Hepatocyte (in vitro differentiated cells): Measurements from ENCODE around the gene ACE. TPM values are rescaled to one million over a fixed set of nuclear protein-coding genes. Genes with fewer than 3 reads are reported as not detected.

Experiments used
- DNase-seq: peaks from one replicate; pipeline ENCODE4 v3.0.0-alpha.2; 2016; ENCODE audit warnings: low spot score
- H2AFZ ChIP-seq: fragments of 200-600 bp; sonication (generic); 2 replicates; pipeline ENCODE4 v1.6.0; 2016; ENCODE audit warnings: antibody characterized with exemption, mild to moderate bottlenecking
- H3K27ac ChIP-seq: fragments of 200-600 bp; sonication (generic); 2 replicates; pipeline ENCODE4 v1.5.1; 2016; ENCODE audit warnings: mild to moderate bottlenecking
- H3K27me3 ChIP-seq: fragments of 200-600 bp; sonication (generic); 2 replicates; pipeline ENCODE4 v1.6.1; 2016
- H3K36me3 ChIP-seq: fragments of 200-600 bp; sonication (generic); replicated peaks from 2 replicates; pipeline ENCODE4 v1.5.1; 2016; ENCODE audit warnings: low read depth; ENCODE audit not compliant: insufficient read depth
- H3K4me1 ChIP-seq: fragments of 200-600 bp; sonication (generic); 2 replicates; pipeline ENCODE4 v1.5.1; 2016; ENCODE audit warnings: mild to moderate bottlenecking, moderate library complexity; ENCODE audit not compliant: insufficient read depth
- H3K4me2 ChIP-seq: fragments of 200-600 bp; sonication (generic); 2 replicates; pipeline ENCODE4 v1.6.0; 2016
- H3K4me3 ChIP-seq: fragments of 200-600 bp; sonication (generic); 2 replicates; pipeline ENCODE4 v1.5.1; 2016; ENCODE audit warnings: mild to moderate bottlenecking
- H3K79me2 ChIP-seq: fragments of 200-600 bp; sonication (generic); 2 replicates; pipeline ENCODE4 v1.6.0; 2017; ENCODE audit warnings: mild to moderate bottlenecking
- H3K9me2 ChIP-seq: fragments of 200-600 bp; sonication (generic); replicated peaks from 2 replicates; pipeline ENCODE4 v1.6.0; 2017; ENCODE audit warnings: mild to moderate bottlenecking; ENCODE audit not compliant: insufficient read depth
- H3K9me3 ChIP-seq: fragments of 200-600 bp; sonication (generic); 2 replicates; pipeline ENCODE4 v1.5.1; 2016; ENCODE audit warnings: low read depth, mild to moderate bottlenecking
- H4K20me1 ChIP-seq: fragments of 200-600 bp; sonication (generic); 2 replicates; pipeline ENCODE4 v1.6.0; 2016; ENCODE audit warnings: mild to moderate bottlenecking; ENCODE audit not compliant: insufficient read depth, poor library complexity, severe bottlenecking
- EZH2 ChIP-seq: fragments of 200-600 bp; sonication (generic); IDR thresholded peaks from 2 replicates; pipeline ENCODE4 v1.6.1; 2016; ENCODE audit warnings: antibody characterized with exemption, mild to moderate bottlenecking, borderline replicate concordance
- EZH2phosphoT487 ChIP-seq: fragments of 200-600 bp; sonication (generic); IDR thresholded peaks from one replicate; pipeline ENCODE4 v1.6.1; 2018; ENCODE audit warnings: antibody characterized with exemption, mild to moderate bottlenecking, low read depth, moderate library complexity; ENCODE audit not compliant: unreplicated experiment, severe bottlenecking
- WGBS: methylation state at CpG from one replicate; pipeline ENCODE4 v1.1.6; 2016; ENCODE audit warnings: low lambda C conversion rate; ENCODE audit errors: missing lambda C conversion rate; 5-methylcytosine and 5-hydroxymethylcytosine counted together
- polyA plus RNA-seq: library from polyadenylated mRNA; unstranded; fragments of >200 nt; fragmentation: Nextera tagmentation; extraction: Ambion mirVana; gene quantifications from 2 replicates; pipeline ENCODE4 v1.2.1, GENCODE V29; 2016
- total RNA-seq: library from RNA; depleted of rRNA; stranded (reverse); fragments of >200 nt; gene quantifications from 2 replicates; pipeline ENCODE4 v1.2.3, GENCODE V29; 2014
- TF ChIP-seq, protein P1 (sequence below): fragments of 200-600 bp; sonication (generic); IDR thresholded peaks from 2 replicates; pipeline ENCODE4 v1.5.1; 2016; ENCODE audit warnings: antibody characterized with exemption, mild to moderate bottlenecking; ENCODE audit not compliant: poor library complexity

The ACE gene
- total and polyA plus RNA-seq, 2 experiments from 2014 or later = 7.2 to 8.0 TPM

DNA sequence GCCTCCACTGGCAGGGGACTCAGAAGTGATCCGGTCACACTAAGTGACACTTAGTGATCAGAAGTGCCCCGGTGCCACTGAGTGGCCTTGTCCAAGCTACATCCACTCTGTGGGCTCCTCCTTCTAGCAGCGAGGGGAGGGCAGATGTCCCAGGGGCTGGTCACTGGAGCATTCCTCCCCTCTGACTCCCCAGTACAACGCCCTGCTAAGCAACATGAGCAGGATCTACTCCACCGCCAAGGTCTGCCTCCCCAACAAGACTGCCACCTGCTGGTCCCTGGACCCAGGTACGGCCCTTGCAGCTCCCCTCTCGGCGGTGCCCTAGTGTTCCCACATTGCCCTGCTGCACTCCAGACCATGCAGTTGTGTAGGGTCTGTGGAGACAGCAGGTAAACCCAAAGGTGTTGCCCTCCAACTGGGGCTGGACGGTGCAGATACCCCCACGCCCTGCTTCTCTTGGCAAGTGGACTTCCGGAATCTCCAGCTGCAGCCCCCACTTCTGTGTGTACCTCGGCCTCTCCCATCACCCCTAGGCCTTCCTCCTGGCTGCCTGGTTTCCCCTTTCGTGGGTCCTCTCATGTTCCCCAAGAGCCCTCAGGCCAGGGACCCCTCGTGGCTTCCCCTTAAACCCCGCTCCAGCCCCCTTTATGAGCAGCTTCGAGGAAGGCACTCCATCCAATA, 2.1 kb downstream of the ACE start:
- Histone ChIP-seq H3K9me2 (no peaks in the 10 kb centered on the region), H3K27me3 (peaks cover 14% of the 10 kb centered on the region), H3K9me3 (no peaks in the 10 kb centered on the region), H3K4me1 (peaks cover 17% of the 10 kb centered on the region), H3K4me3 (no peak overlapping the region), H2AFZ (no peak overlapping the region), H3K27ac (no peak overlapping the region), H3K4me2 (peak overlapping the region; percentile 95), H3K79me2 (no peaks in the 10 kb centered on the region), H3K36me3 (no peaks in the 10 kb centered on the region), H4K20me1 (no peaks in the 10 kb centered on the region)
- TF ChIP-seq, protein P1, sequence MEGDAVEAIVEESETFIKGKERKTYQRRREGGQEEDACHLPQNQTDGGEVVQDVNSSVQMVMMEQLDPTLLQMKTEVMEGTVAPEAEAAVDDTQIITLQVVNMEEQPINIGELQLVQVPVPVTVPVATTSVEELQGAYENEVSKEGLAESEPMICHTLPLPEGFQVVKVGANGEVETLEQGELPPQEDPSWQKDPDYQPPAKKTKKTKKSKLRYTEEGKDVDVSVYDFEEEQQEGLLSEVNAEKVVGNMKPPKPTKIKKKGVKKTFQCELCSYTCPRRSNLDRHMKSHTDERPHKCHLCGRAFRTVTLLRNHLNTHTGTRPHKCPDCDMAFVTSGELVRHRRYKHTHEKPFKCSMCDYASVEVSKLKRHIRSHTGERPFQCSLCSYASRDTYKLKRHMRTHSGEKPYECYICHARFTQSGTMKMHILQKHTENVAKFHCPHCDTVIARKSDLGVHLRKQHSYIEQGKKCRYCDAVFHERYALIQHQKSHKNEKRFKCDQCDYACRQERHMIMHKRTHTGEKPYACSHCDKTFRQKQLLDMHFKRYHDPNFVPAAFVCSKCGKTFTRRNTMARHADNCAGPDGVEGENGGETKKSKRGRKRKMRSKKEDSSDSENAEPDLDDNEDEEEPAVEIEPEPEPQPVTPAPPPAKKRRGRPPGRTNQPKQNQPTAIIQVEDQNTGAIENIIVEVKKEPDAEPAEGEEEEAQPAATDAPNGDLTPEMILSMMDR = peak; percentile 68
- TF ChIP-seq EZH2 = no peak
- peak; percentile 90 for DNase-seq
- 47% methylated on average over 16 of the region's 16 CpGs for WGBS

GRCh38 chr17:63479495-63480184, 2.8 kb downstream of the ACE start:
- no peak overlapping the region for H2AFZ ChIP-seq
- no peaks in the 10 kb centered on the region for H3K36me3 ChIP-seq
- no peaks in the 10 kb centered on the region for H3K9me2 ChIP-seq
- no peaks in the 10 kb centered on the region for H3K79me2 ChIP-seq
- DNase-seq = no peak
- no peak overlapping the region for H3K27ac ChIP-seq
- H4K20me1 ChIP-seq = no peaks in the 10 kb centered on the region
- H3K27me3 ChIP-seq = peaks cover 14% of the 10 kb centered on the region
- no peaks in the 10 kb centered on the region for H3K9me3 ChIP-seq
- H3K4me2 ChIP-seq = no peak overlapping the region
- TF ChIP-seq EZH2phosphoT487 (no peak), EZH2 (no peak)
- TF ChIP-seq, protein P1 = no peak
- no peak overlapping the region for H3K4me3 ChIP-seq
- H3K4me1 ChIP-seq = peaks cover 17% of the 10 kb centered on the region
- 91% methylated on average over 17 of the region's 17 CpGs for WGBS

- 92% methylated on average over 21 of the region's 21 CpGs for WGBS
- no peaks in the 10 kb centered on the region for H4K20me1 ChIP-seq
- H3K79me2 ChIP-seq = no peaks in the 10 kb centered on the region
- no peak overlapping the region for H2AFZ ChIP-seq
- H3K4me1 ChIP-seq = peaks cover 17% of the 10 kb centered on the region
- no peaks in the 10 kb centered on the region for H3K9me3 ChIP-seq
- no peak overlapping the region for H3K4me2 ChIP-seq
- no peaks in the 10 kb centered on the region for H3K9me2 ChIP-seq
- H3K27me3 ChIP-seq = peaks cover 14% of the 10 kb centered on the region
- no peak for DNase-seq
- no peak overlapping the region for H3K27ac ChIP-seq
- no peaks in the 10 kb centered on the region for H3K36me3 ChIP-seq
- TF ChIP-seq EZH2 (no peak), EZH2phosphoT487 (no peak)
- TF ChIP-seq, protein P1 = no peak
- H3K4me3 ChIP-seq = no peak overlapping the region
These were observed 3.4 kb downstream of the ACE start for GRCh38 chr17:63480192-63480784.
